Activated B cell treated with CpG ODN at 0.5 μM for 24 hours (primary cell): ENCODE measurements around the gene ZNF829. TPM values are rescaled to one million over a fixed set of nuclear protein-coding genes. Genes with fewer than 3 reads are reported as not detected.
A peak's percentile ranks its signal among the peaks of the same experiment; 100 is the strongest.

Experiments
- ATAC-seq: fragments of 200-7000 bp; cut with Tn5 transposase; one replicate; pipeline ENCODE4 v1.10.0; 2021; ENCODE audit warnings: low read depth, mild to moderate bottlenecking, moderate library complexity
- CTCF ChIA-PET: fragments of 350-600 bp; sonication (Branson Sonifier 250); formaldehyde crosslinking; loops from one replicate; lab custom pipeline; 2021; ENCODE audit warnings: antibody characterized with exemption; lab: Charles Lee
- POLR2A ChIA-PET: fragments of 350-600 bp; sonication (Branson Sonifier 250); formaldehyde crosslinking; loops from one replicate; lab custom pipeline; 2021; ENCODE audit warnings: antibody characterized with exemption; lab: Charles Lee
- DNase-seq: peaks from one replicate; pipeline ENCODE4 v3.0.0; 2022
- H3K27ac Mint-ChIP-seq: one replicate; pipeline ENCODE4 v1.8.0; 2020; ENCODE audit warnings: mixed read lengths
- H3K27me3 Mint-ChIP-seq: one replicate; pipeline ENCODE4 v1.8.0; 2021; ENCODE audit warnings: mixed read lengths
- H3K36me3 Mint-ChIP-seq: one replicate; pipeline ENCODE4 v1.8.0; 2021; ENCODE audit warnings: low read depth, mixed read lengths
- H3K4me1 Mint-ChIP-seq: one replicate; pipeline ENCODE4 v1.8.0; 2021; ENCODE audit warnings: mixed read lengths
- H3K4me3 Mint-ChIP-seq: one replicate; pipeline ENCODE4 v1.8.0; 2020; ENCODE audit warnings: mild to moderate bottlenecking, mixed read lengths
- H3K9me3 Mint-ChIP-seq: one replicate; pipeline ENCODE4 v1.8.0; 2020; ENCODE audit warnings: mixed read lengths
- intact Hi-C: fragments of 100-400 bp; cut with micrococcal nuclease; formaldehyde crosslinking; loops from one replicate; pipeline ENCODE4 v1.15.1; 2024
- total RNA-seq: library from RNA; stranded (reverse); gene quantifications from 2 replicates; pipeline ENCODE4 v1.2.3, GENCODE V29; 2022
- TF ChIP-seq, protein P1 (sequence below): fragments of 200-600 bp; IDR thresholded peaks from one replicate; pipeline ENCODE4 v1.8.0; 2022; ENCODE audit warnings: antibody characterized with exemption, mild to moderate bottlenecking

Gene ZNF829
- total RNA-seq, 1 donor from 2014 or later = 7.6 TPM

DNA sequence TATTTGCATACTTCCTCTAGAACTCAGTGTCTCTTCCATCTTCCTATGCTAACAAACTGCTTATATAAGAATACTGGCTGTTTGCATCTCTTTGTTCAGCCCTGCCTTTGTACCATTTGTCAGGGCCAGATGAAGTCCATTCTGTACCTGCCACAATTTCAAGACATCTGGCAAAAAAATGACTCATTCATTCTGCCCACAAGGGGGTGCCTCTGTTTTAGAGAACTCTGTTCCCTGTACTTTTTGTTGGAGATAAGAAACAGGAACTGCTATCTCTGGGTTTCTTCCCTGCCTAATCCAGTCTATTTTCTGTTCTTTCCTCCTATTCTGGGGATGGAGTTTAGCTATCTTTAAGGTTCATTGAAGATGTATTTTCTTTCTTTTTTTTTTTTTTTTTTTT, 23.1 kb upstream of the ZNF829 start:
- H3K36me3 Mint-ChIP-seq = peaks cover 89% of the 10 kb centered on the region
- TF ChIP-seq, protein P1, sequence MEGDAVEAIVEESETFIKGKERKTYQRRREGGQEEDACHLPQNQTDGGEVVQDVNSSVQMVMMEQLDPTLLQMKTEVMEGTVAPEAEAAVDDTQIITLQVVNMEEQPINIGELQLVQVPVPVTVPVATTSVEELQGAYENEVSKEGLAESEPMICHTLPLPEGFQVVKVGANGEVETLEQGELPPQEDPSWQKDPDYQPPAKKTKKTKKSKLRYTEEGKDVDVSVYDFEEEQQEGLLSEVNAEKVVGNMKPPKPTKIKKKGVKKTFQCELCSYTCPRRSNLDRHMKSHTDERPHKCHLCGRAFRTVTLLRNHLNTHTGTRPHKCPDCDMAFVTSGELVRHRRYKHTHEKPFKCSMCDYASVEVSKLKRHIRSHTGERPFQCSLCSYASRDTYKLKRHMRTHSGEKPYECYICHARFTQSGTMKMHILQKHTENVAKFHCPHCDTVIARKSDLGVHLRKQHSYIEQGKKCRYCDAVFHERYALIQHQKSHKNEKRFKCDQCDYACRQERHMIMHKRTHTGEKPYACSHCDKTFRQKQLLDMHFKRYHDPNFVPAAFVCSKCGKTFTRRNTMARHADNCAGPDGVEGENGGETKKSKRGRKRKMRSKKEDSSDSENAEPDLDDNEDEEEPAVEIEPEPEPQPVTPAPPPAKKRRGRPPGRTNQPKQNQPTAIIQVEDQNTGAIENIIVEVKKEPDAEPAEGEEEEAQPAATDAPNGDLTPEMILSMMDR = no peak
- no peaks in the 10 kb centered on the region for H3K27me3 Mint-ChIP-seq
- no peak for DNase-seq
- H3K27ac Mint-ChIP-seq = no peak overlapping the region
- ChIA-PET POLR2A (no interaction called here), CTCF (no interaction called here)
- peaks cover 41% of the 10 kb centered on the region for H3K9me3 Mint-ChIP-seq
- no peaks in the 10 kb centered on the region for H3K4me1 Mint-ChIP-seq
- intact Hi-C loops = no loop called here
- ATAC-seq = no peak
- no peak overlapping the region for H3K4me3 Mint-ChIP-seq

DNA sequence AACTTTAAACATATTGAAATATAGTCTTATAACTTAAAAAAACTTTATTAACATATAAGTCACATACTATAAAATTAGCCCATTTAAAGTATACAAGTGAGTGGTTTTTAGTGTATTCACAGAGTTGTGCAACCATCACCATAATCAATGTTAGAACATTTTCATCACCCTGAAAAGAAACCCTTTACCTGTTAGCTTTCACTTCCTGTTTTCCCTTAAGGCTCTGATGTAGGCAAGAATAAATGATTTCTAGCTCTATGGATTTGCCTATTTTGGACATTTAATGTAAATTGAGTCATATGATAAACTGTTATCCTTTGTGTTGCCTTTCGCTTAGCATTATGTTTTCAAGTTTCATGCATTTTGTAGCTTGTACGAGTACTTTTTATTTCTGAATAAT, 15.6 kb upstream of the ZNF829 start:
- peaks cover 70% of the 10 kb centered on the region for H3K36me3 Mint-ChIP-seq
- H3K4me3 Mint-ChIP-seq = no peak overlapping the region
- intact Hi-C loops = no loop called here
- H3K27me3 Mint-ChIP-seq = no peaks in the 10 kb centered on the region
- no peak overlapping the region for H3K27ac Mint-ChIP-seq
- TF ChIP-seq, protein P1 = no peak
- POLR2A ChIA-PET = no interaction called here
- no peak for ATAC-seq
- peaks cover 2% of the 10 kb centered on the region for H3K4me1 Mint-ChIP-seq
- DNase-seq = no peak
- CTCF ChIA-PET = no interaction called here
- H3K9me3 Mint-ChIP-seq = peaks cover 29% of the 10 kb centered on the region

DNA sequence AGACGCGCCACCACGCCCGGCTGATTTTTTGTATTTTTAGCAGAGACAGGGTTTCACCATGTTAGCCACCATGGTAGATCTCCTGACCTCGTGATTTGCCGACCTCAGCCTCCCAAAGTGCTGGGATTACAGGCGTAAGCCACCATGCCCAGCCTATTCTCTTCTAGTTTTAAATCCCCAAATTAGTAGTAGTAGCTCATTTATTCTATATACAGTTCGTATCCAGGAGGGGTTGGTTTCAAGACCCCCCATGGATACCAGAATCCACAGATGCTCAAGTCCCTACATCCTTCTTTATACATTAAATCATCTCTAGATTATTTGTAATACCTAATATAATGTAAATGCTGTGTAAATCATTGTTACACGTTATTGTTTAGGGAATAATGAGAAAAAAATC, 2.0 kb upstream of the ZNF829 start:
- TF ChIP-seq, protein P1 = no peak
- Mint-ChIP-seq H3K4me3 (peak overlapping the region; percentile 44), H3K27me3 (no peaks in the 10 kb centered on the region), H3K9me3 (peaks cover 11% of the 10 kb centered on the region), H3K36me3 (peaks cover 62% of the 10 kb centered on the region), H3K4me1 (peaks cover 26% of the 10 kb centered on the region), H3K27ac (no peak overlapping the region)
- ChIA-PET POLR2A (no interaction called here), CTCF (no interaction called here)
- ATAC-seq (no peak), DNase-seq (no peak)
- intact Hi-C loops = loop anchor here (10.0 kb wide), 1 partner anchor 313 kb away; the partner anchor contains the start of gene ZNF382

DNA sequence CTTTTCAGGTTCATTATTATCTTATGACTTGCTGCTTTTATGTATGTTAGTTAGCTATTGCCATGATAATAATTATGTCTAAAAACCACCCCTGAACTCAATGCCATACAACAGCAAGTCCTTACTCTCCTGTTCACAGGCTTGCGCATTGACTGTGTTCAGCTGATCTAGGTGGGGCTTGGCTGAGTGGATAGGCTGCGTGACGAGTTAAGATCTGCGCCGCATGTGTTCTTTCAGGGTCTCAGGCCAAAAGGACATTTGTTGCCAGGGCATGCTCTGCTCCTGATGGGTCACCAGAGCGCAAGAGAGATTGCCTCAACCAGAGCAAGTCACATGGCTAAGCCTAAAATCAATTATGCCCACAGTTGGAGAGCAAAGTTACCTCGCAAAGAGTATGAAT, 900 bp upstream of the ZNF829 start:
- ChIA-PET POLR2A (interaction anchor here (0.8 kb wide), 1 partner anchor 427 kb away, joined by 3 read pairs; the partner anchor contains the start of gene ZNF566), CTCF (no interaction called here)
- no peak for DNase-seq
- intact Hi-C loops = loop anchor here (1.0 to 10.0 kb wide), 14 partner anchors 56 to 552 kb away; partner anchors contain the start of genes ZNF260, ZNF345, ZNF382 and ZNF420
- Mint-ChIP-seq H3K4me3 (peak overlapping the region; percentile 91), H3K27ac (peak overlapping the region; percentile 91), H3K36me3 (peaks cover 62% of the 10 kb centered on the region), H3K4me1 (peaks cover 26% of the 10 kb centered on the region), H3K9me3 (peaks cover 10% of the 10 kb centered on the region), H3K27me3 (no peaks in the 10 kb centered on the region)
- TF ChIP-seq, protein P1 = no peak
- ATAC-seq = no peak

DNA sequence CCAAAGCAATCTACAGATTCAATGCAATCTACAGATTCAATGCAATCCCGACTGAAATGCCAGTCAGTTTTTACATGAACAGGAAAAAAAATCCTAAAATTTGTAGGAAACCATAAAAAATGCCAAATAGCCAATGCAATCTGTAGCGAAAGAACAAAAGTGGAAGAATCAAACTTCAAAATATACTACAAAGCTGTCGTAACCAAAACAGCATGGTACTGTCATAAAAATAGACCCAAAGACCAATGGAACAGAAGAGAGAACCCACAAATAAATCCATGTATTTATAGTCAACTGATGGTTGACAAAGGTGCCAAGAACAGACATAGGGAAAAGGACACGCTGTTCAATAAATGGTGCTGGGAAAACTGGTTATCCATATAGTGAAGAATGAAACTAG, 17.7 kb downstream of the ZNF829 start:
- DNase-seq = no peak
- ChIA-PET POLR2A (no interaction called here), CTCF (no interaction called here)
- TF ChIP-seq, protein P1 = no peak
- no peaks in the 10 kb centered on the region for H3K27me3 Mint-ChIP-seq
- no peaks in the 10 kb centered on the region for H3K4me1 Mint-ChIP-seq
- intact Hi-C loops = no loop called here
- no peak for ATAC-seq
- no peak overlapping the region for H3K4me3 Mint-ChIP-seq
- no peak overlapping the region for H3K27ac Mint-ChIP-seq
- peaks cover 49% of the 10 kb centered on the region for H3K9me3 Mint-ChIP-seq
- peaks cover 85% of the 10 kb centered on the region for H3K36me3 Mint-ChIP-seq
